Breast epithelium (tissue), 3 donors: ENCODE data around the gene PPP1R37.

ENCODE experiments used
- CTCF ChIP-seq, 3 donors: fragments of 450-650 bp; IDR thresholded peaks; one replicate each; pipeline ENCODE4 v1.5.1; 2016 to 2017; ENCODE audit warnings: antibody characterized with exemption in 3 of 3, mild to moderate bottlenecking in 3 of 3, moderate library complexity in 3 of 3
- POLR2A ChIP-seq: fragments of 450-650 bp; IDR thresholded peaks from one replicate; pipeline ENCODE4 v1.6.1; 2016; ENCODE audit warnings: antibody characterized with exemption, mild to moderate bottlenecking, moderate library complexity
- POLR2AphosphoS5 ChIP-seq, 3 donors: sonication (generic); formaldehyde crosslinking; IDR thresholded peaks; one replicate each; pipeline ENCODE4 v1.6.1; 2017; ENCODE audit warnings: antibody characterized with exemption in 3 of 3

GRCh38 chr19:45117167-45117594 lies 24.2 kb downstream of the PPP1R37 start:
- TF ChIP-seq POLR2A (no peak), CTCF (IDR thresholded peaks at IDR 0.05) (no peak), POLR2AphosphoS5 (IDR thresholded peaks at IDR 0.05) (no peak)
